ENCODE measurements around the gene ENOSF1. TPM values are rescaled to one million over a fixed set of nuclear protein-coding genes. Genes with fewer than 3 reads are reported as not detected.

Gene ENOSF1
- total RNA-seq, 1 experiment from 2014 or later: 44.6 TPM

DNA sequence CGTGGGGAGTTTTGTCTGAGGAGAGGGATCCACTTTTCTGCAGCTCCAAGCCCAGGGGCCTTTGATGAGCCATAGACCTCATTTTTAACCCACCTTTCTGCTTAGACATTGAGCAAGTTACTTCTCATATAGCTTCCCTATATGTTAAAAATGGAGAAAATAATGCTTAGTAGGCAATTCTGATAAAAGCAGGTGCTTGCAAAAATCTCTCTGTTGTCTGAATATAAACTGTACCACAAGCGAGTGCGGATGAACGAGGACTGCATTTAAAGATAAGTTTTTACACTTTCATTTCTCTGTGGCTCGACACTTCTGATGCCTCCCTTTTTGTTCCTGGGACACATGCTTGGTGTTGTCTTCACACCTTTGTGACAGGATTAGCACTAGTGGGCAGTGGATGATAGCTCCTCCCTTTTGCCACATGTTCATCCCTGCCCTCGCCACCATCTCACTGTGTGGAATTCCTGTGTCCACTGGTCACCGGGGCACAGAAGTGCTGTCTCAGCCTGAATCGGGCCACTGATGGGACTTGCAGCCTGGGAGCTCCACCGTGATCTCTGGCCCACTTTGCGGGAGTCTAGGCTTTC, 53.4 kb downstream of the ENOSF1 start:
- H3K9me3 Mint-ChIP-seq: peaks cover 9% of the 10 kb centered on the region
- TF ChIP-seq RELA (CRISPR knock-in tag; IDR thresholded peaks at IDR 0.05; ENCODE audit: borderline replicate concordance): no peak
- TF ChIP-seq ELF4 (CRISPR knock-in tag; IDR thresholded peaks at IDR 0.05; ENCODE audit: low read depth): no peak
- TF ChIP-seq, protein P1, sequence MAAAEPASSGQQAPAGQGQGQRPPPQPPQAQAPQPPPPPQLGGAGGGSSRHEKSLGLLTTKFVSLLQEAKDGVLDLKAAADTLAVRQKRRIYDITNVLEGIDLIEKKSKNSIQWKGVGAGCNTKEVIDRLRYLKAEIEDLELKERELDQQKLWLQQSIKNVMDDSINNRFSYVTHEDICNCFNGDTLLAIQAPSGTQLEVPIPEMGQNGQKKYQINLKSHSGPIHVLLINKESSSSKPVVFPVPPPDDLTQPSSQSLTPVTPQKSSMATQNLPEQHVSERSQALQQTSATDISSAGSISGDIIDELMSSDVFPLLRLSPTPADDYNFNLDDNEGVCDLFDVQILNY (CRISPR knock-in tag; IDR thresholded peaks at IDR 0.05): no peak
- TF ChIP-seq MXD4 (CRISPR knock-in tag; IDR thresholded peaks at IDR 0.05; ENCODE audit: borderline replicate concordance): no peak
- no peak for TF ChIP-seq ZNF396 (CRISPR knock-in tag; IDR thresholded peaks at IDR 0.05; ENCODE audit: borderline replicate concordance)
- TF ChIP-seq, protein P2, sequence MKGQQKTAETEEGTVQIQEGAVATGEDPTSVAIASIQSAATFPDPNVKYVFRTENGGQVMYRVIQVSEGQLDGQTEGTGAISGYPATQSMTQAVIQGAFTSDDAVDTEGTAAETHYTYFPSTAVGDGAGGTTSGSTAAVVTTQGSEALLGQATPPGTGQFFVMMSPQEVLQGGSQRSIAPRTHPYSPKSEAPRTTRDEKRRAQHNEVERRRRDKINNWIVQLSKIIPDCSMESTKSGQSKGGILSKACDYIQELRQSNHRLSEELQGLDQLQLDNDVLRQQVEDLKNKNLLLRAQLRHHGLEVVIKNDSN (CRISPR knock-in tag; IDR thresholded peaks at IDR 0.05): no peak
- TF ChIP-seq, protein P3, sequence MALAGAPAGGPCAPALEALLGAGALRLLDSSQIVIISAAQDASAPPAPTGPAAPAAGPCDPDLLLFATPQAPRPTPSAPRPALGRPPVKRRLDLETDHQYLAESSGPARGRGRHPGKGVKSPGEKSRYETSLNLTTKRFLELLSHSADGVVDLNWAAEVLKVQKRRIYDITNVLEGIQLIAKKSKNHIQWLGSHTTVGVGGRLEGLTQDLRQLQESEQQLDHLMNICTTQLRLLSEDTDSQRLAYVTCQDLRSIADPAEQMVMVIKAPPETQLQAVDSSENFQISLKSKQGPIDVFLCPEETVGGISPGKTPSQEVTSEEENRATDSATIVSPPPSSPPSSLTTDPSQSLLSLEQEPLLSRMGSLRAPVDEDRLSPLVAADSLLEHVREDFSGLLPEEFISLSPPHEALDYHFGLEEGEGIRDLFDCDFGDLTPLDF (CRISPR knock-in tag; IDR thresholded peaks at IDR 0.05): no peak
- TF ChIP-seq, protein P4, sequence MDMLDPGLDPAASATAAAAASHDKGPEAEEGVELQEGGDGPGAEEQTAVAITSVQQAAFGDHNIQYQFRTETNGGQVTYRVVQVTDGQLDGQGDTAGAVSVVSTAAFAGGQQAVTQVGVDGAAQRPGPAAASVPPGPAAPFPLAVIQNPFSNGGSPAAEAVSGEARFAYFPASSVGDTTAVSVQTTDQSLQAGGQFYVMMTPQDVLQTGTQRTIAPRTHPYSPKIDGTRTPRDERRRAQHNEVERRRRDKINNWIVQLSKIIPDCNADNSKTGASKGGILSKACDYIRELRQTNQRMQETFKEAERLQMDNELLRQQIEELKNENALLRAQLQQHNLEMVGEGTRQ (CRISPR knock-in tag; IDR thresholded peaks at IDR 0.05): no peak
- no peak for TF ChIP-seq JAZF1 (CRISPR knock-in tag; IDR thresholded peaks at IDR 0.05)
- no peak for TF ChIP-seq NFATC4 (CRISPR knock-in tag; IDR thresholded peaks at IDR 0.05)
- TF ChIP-seq KAT7 (CRISPR knock-in tag; IDR thresholded peaks at IDR 0.05; ENCODE audit: borderline replicate concordance): no peak
- TF ChIP-seq TEAD1 (CRISPR knock-in tag; IDR thresholded peaks at IDR 0.05): no peak
- no peak for TF ChIP-seq TP53 (CRISPR knock-in tag; IDR thresholded peaks at IDR 0.05)
- TF ChIP-seq ZBTB21 (CRISPR knock-in tag; IDR thresholded peaks at IDR 0.05; ENCODE audit: borderline replicate concordance): no peak
- TF ChIP-seq CREB1 (CRISPR knock-in tag; IDR thresholded peaks at IDR 0.05): no peak
- CTCF ChIA-PET: interaction anchor here (1.9 to 3.4 kb wide), 6 partner anchors 28 to 180 kb away, joined by 9 to 30 read pairs (median 14); partner anchors contain the start of gene ENOSF1
- POLR2A ChIA-PET: interaction anchor here (1.7 to 2.4 kb wide), 2 partner anchors 24 to 54 kb away, joined by 7 to 10 read pairs; partner anchors contain the start of gene ENOSF1
- H3K4me3 Mint-ChIP-seq: peak overlapping the region; percentile 88
- no peaks in the 10 kb centered on the region for H3K27me3 Mint-ChIP-seq (ENCODE audit: low read depth)
- ATAC-seq (no peak), DNase-seq (ENCODE audit: low spot score) (no peak)
- H3K36me3 Mint-ChIP-seq: peaks cover 46% of the 10 kb centered on the region
- H3K4me1 Mint-ChIP-seq: peaks cover 35% of the 10 kb centered on the region
- H3K27ac Mint-ChIP-seq: peak overlapping the region; percentile 70; the same call in 1 of the 2 replicates

DNA sequence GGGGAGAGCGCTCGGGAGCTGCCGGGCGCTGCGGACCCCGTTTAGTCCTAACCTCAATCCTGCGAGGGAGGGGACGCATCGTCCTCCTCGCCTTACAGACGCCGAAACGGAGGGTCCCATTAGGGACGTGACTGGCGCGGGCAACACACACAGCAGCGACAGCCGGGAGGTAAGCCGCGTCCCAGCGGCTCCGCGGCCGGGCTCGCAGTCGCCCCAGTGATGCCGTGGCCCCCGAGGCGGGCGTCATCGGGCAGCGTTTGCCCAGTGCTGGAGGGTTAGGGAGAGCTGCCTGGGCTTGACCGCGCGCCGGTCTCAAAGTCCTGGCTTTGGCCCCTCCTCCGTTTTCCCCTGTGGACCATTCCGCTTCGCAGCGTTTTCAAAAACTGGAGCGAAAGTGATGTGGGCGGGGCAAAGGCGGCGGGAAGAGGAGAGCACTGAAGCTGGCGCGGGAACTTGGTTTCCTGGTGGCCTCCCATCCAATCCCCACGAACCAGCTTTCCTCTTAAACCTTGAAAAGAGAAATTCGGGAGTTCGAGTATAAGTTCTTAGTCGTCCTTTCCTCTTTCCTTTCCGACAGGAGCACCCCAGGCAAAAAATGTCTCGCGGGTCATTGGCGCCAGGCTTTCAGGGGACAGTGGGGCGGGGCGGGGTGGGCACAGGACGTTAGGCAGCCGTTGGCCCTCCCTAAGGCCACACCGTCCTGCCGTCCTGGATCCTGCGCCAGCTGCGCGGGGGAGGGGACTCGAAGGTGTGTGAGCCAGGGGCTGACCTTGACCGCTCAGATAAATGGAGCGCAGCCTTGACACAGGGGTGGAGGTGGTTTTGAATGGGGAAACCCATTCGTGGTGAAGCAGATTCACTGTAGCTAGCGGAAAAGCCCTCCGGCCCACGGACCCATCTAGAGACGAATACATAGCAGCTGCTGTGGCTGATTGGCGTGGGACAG, 54.2 kb downstream of the ENOSF1 start:
- POLR2A ChIA-PET: interaction anchor here (1.0 to 2.4 kb wide), 9 partner anchors 9 to 391 kb away, joined by 3 to 10 read pairs (median 4); partner anchors contain the start of genes ENOSF1 and THOC1
- Mint-ChIP-seq H3K9me3 (peaks cover 9% of the 10 kb centered on the region), H3K4me3 (peak overlapping the region; percentile 88), H3K27me3 (ENCODE audit: low read depth) (no peaks in the 10 kb centered on the region), H3K36me3 (peaks cover 41% of the 10 kb centered on the region), H3K4me1 (peaks cover 40% of the 10 kb centered on the region), H3K27ac (peak overlapping the region; percentile 76)
- CTCF ChIA-PET: interaction anchor here (0.6 to 3.4 kb wide), 12 partner anchors 8 to 185 kb away, joined by 3 to 30 read pairs (median 10); partner anchors contain the start of gene ENOSF1
- DNase-seq (ENCODE audit: low spot score) (peak; percentile 90), ATAC-seq (peak; percentile 80)
- TF ChIP-seq, protein P5, sequence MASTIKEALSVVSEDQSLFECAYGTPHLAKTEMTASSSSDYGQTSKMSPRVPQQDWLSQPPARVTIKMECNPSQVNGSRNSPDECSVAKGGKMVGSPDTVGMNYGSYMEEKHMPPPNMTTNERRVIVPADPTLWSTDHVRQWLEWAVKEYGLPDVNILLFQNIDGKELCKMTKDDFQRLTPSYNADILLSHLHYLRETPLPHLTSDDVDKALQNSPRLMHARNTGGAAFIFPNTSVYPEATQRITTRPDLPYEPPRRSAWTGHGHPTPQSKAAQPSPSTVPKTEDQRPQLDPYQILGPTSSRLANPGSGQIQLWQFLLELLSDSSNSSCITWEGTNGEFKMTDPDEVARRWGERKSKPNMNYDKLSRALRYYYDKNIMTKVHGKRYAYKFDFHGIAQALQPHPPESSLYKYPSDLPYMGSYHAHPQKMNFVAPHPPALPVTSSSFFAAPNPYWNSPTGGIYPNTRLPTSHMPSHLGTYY (CRISPR knock-in tag; IDR thresholded peaks at IDR 0.05): no peak
- TF ChIP-seq ZNF232 (CRISPR knock-in tag; IDR thresholded peaks at IDR 0.05) (no peak), GRHL2 (CRISPR knock-in tag; IDR thresholded peaks at IDR 0.05; ENCODE audit: insufficient replicate concordance, severe bottlenecking) (no peak), FOXK1 (CRISPR knock-in tag; IDR thresholded peaks at IDR 0.05) (no peak), GTF2I (CRISPR knock-in tag; conservative IDR thresholded peaks at IDR 0.05) (no peak), ESRRA (CRISPR knock-in tag; IDR thresholded peaks at IDR 0.05; ENCODE audit: borderline replicate concordance) (no peak)
- TF ChIP-seq, protein P6, sequence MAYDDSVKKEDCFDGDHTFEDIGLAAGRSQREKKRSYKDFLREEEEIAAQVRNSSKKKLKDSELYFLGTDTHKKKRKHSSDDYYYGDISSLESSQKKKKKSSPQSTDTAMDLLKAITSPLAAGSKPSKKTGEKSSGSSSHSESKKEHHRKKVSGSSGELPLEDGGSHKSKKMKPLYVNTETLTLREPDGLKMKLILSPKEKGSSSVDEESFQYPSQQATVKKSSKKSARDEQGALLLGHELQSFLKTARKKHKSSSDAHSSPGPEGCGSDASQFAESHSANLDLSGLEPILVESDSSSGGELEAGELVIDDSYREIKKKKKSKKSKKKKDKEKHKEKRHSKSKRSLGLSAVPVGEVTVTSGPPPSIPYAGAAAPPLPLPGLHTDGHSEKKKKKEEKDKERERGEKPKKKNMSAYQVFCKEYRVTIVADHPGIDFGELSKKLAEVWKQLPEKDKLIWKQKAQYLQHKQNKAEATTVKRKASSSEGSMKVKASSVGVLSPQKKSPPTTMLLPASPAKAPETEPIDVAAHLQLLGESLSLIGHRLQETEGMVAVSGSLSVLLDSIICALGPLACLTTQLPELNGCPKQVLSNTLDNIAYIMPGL (CRISPR knock-in tag; IDR thresholded peaks at IDR 0.05): no peak

Measured in WTC11 (cell line).